HEK293T (cell line): ENCODE results near the gene PKD1L1.

Source experiments
- CTCF ChIA-PET: fragments of 350-600 bp; formaldehyde crosslinking; extraction: SDS; loops from one replicate; lab custom pipeline; 2021; ENCODE audit warnings: antibody characterized with exemption, inconsistent platforms; lab: Yijun Ruan, JAX
- POLR2A ChIA-PET: fragments of 350-600 bp; formaldehyde crosslinking; extraction: SDS; loops from one replicate; lab custom pipeline; 2020; ENCODE audit warnings: antibody characterized with exemption, inconsistent platforms; lab: Yijun Ruan, JAX
- DNase-seq: peaks from one replicate; pipeline ENCODE4 v3.0.0; 2012; ENCODE audit warnings: mixed read lengths; ENCODE audit errors: extremely low spot score
- ARNT ChIP-seq: fragments of 450-650 bp; IDR thresholded peaks from 2 replicates; pipeline ENCODE4 v1.6.1; 2017; ENCODE audit warnings: mild to moderate bottlenecking
- BHLHE40 ChIP-seq: fragments of 450-650 bp; IDR thresholded peaks from 2 replicates; pipeline ENCODE4 v1.6.1; 2016; ENCODE audit warnings: mild to moderate bottlenecking, moderate library complexity, borderline replicate concordance
- CTBP1 ChIP-seq: fragments of 450-650 bp; IDR thresholded peaks from 2 replicates; pipeline ENCODE4 v1.6.1; 2016; ENCODE audit warnings: borderline replicate concordance
- ELF4 ChIP-seq: fragments of 450-650 bp; IDR thresholded peaks from 2 replicates; pipeline ENCODE4 v1.6.1; 2017; ENCODE audit warnings: antibody characterized with exemption
- FOXA1 ChIP-seq: fragments of 450-650 bp; IDR thresholded peaks from 2 replicates; pipeline ENCODE4 v1.6.1; 2016; ENCODE audit warnings: mild to moderate bottlenecking
- FOXK2 ChIP-seq: fragments of 450-650 bp; IDR thresholded peaks from 2 replicates; pipeline ENCODE4 v1.6.1; 2016; ENCODE audit warnings: mild to moderate bottlenecking
- FOXM1 ChIP-seq: fragments of 450-650 bp; IDR thresholded peaks from 2 replicates; pipeline ENCODE4 v1.6.1; 2017; ENCODE audit warnings: mild to moderate bottlenecking, borderline replicate concordance
- HDGF ChIP-seq: fragments of 450-650 bp; IDR thresholded peaks from 2 replicates; pipeline ENCODE4 v1.6.1; 2017; ENCODE audit warnings: antibody characterized with exemption, borderline replicate concordance
- L3MBTL2 ChIP-seq: fragments of 450-650 bp; conservative IDR thresholded peaks from 2 replicates; pipeline ENCODE4 v1.6.1; 2016; ENCODE audit warnings: mild to moderate bottlenecking
- LEF1 ChIP-seq: fragments of 450-650 bp; IDR thresholded peaks from 2 replicates; pipeline ENCODE4 v1.6.1; 2017; ENCODE audit warnings: mild to moderate bottlenecking, borderline replicate concordance
- NFRKB ChIP-seq: fragments of 450-650 bp; IDR thresholded peaks from 2 replicates; pipeline ENCODE4 v1.6.1; 2016; ENCODE audit warnings: mild to moderate bottlenecking, moderate library complexity
- PKNOX1 ChIP-seq: fragments of 450-650 bp; IDR thresholded peaks from 2 replicates; pipeline ENCODE4 v1.6.1; 2016
- SP1 ChIP-seq: fragments of 450-650 bp; IDR thresholded peaks from 2 replicates; pipeline ENCODE4 v1.6.1; 2017
- SUZ12 ChIP-seq: fragments of 450-650 bp; IDR thresholded peaks from 2 replicates; pipeline ENCODE4 v1.6.1; 2016; ENCODE audit warnings: mild to moderate bottlenecking
- TARDBP ChIP-seq: fragments of 450-650 bp; IDR thresholded peaks from 2 replicates; pipeline ENCODE4 v1.6.1; 2016
- ZNF384 ChIP-seq: fragments of 450-650 bp; IDR thresholded peaks from 2 replicates; pipeline ENCODE4 v1.6.1; 2016

PKD1L1 gene

DNA sequence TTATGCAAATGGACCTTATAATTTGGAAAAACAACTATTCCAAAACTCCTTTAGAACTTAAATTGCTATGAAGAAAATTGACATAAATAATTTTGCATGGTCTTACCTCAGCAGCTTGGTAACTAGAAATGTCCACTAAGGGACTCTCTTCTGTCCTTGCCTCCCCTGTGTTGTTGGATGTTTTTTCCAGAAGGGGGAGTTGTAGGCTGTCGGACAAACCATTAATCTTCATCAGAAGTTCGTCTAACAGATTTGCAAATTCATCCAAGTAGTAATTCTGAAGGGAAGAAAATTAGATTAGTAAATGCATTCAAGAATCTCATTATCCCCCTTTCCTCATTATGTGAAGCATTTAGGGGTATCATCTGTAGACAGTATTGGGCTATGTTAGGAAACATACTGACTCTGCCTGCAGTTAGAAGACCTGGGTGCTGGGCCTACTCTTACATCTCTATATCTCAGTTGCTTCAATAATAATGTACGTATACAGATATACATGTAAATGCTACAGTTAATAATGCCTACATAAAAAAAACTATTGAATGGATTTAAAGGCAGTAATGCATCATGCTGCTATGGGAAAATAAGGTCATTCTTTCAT lies 155.6 kb downstream of the PKD1L1 start:
- ChIA-PET CTCF (interaction anchor here (0.5 kb wide), 1 partner anchor 349 kb away, joined by 3 read pairs; no protein-coding TSS in a partner anchor), POLR2A (no interaction called here)
- no peak for DNase-seq
- no peak for TF ChIP-seq FOXM1
- peak; percentile 76 for TF ChIP-seq PKNOX1

GRCh38 chr7:47791682-47792081 lies 156.6 kb downstream of the PKD1L1 start:
- no peak for DNase-seq
- CTCF ChIA-PET, result interaction anchor here (0.6 kb wide), 1 partner anchor 10 kb away, joined by 3 read pairs; no protein-coding TSS in a partner anchor
- TF ChIP-seq ZNF384 (no peak), SUZ12 (no peak), BHLHE40 (no peak), TARDBP (no peak), FOXK2 (no peak), FOXA1 (no peak), ARNT (no peak), SP1 (no peak), FOXM1 (no peak), CTBP1 (no peak)
- POLR2A ChIA-PET, result no interaction called here

DNA sequence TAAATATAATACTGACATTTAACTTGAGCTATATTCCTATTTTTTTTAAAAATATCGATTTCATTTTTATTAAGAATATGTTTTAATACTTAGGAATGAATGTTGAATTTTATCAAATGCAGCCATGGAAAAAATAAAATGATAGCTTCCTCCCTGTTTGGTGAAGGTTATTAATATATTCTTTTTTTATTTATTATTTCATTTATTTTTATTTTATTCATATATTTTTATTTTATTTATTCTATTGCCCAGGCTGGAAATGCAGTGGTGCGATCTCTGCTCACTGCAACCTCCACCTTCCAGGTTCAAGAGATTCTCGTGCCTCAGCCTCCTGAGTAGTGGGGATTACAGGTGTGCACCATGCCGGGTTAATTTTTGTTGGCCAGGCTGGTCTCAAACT lies 160.2 kb downstream of the PKD1L1 start:
- ChIA-PET POLR2A (no interaction called here), CTCF (no interaction called here)
- TF ChIP-seq SP1 (no peak), SUZ12 (no peak), L3MBTL2 (no peak), NFRKB (no peak), ZNF384 (no peak), BHLHE40 (no peak), LEF1 (no peak), PKNOX1 (no peak), CTBP1 (no peak)
- DNase-seq, result no peak

GRCh38 chr7:47787249-47788069 lies 160.8 kb downstream of the PKD1L1 start:
- CTCF ChIA-PET, result interaction anchor here (0.8 to 0.9 kb wide), 2 partner anchors 32 to 367 kb away, joined by 5 to 7 read pairs; no protein-coding TSS in a partner anchor
- DNase-seq, result no peak
- POLR2A ChIA-PET, result no interaction called here
- TF ChIP-seq NFRKB (no peak), FOXM1 (no peak), TARDBP (no peak), CTBP1 (no peak), LEF1 (no peak), BHLHE40 (no peak), FOXA1 (no peak), ELF4 (no peak), SP1 (no peak), FOXK2 (no peak), ARNT (no peak), HDGF (no peak), SUZ12 (no peak)

DNA sequence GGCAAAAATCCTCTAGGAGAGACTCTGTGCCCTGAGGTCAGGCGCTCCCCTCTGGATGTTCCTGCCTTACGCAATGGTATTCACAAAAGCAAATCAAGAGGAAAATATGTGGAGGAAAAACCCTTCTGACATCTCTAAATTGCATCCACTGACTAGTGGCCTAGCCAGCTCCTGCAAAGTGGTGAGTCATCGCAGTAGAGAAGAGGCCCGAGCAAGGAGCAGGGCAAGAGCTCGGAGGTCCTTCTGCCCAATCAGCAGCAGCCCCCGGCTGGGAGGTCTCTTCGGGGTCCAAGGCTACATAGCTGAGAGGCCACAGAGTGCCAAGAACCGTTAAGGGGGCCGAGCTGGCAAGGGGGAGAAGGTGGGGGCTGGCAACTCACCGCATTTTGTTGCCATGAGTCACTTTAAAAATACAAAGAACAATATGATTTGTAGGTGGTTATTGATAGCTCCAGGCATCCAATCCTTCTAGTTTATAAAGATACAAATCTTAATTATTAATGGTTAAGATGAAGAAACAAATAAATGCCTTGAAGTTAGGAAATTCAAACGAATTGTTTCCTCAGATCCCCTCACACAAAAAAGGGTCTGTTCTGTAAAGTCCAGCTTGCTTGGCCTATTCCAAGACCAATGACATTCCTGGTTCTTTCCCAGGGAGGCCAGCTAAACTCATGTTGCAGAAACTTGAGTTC lies 161.6 kb downstream of the PKD1L1 start:
- ChIA-PET CTCF (interaction anchor here (0.6 to 0.9 kb wide), 3 partner anchors 32 to 1042 kb away, joined by 3 to 7 read pairs (median 5); no protein-coding TSS in a partner anchor), POLR2A (interaction anchor here (1.0 kb wide), 1 partner anchor 10 kb away, joined by 5 read pairs; no protein-coding TSS in a partner anchor)
- peak; percentile 42 for DNase-seq
- no peak for TF ChIP-seq ZNF384
- TF ChIP-seq FOXM1, result no peak
- TF ChIP-seq L3MBTL2, result no peak
- TF ChIP-seq PKNOX1, result no peak
- no peak for TF ChIP-seq FOXK2
- TF ChIP-seq ARNT, result no peak
- TF ChIP-seq LEF1, result no peak
